ENCODE measurements around the gene UBAC1. TPM values are rescaled to one million over a fixed set of nuclear protein-coding genes. Genes with fewer than 3 reads are reported as not detected.
"Not testable (repeated sequence)": the region's sequence is repeated elsewhere in the genome, so short reads cannot be mapped to it uniquely, and the experiment has no call there.

UBAC1 gene
- total RNA-seq, 1 donor from 2014 or later = 18.7 TPM

GRCh38 chr9:135944444-135945252, 16.5 kb downstream of the UBAC1 start:
- DNase-seq (ENCODE audit: low spot score) (no peak), ATAC-seq (no peak)

DNA sequence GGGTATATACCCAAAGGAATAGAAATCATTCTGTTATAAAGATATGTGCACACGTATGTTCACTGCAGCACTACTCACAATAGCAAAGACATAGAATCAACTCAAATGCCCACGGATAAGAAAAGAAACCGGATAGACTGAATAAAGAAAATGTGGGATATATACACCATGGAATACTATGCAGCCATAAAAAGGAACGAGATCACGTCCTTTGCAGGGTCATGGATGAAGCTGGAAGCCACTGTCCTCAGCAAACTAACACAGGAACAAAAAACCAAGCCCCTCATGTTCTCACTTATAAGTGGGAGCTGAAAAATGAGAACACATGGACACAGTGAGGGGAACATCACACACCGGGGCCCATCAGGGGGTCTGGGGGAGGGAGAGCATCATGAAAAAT, 17.6 kb downstream of the UBAC1 start:
- not testable (repeated sequence) for DNase-seq (ENCODE audit: low spot score)

DNA sequence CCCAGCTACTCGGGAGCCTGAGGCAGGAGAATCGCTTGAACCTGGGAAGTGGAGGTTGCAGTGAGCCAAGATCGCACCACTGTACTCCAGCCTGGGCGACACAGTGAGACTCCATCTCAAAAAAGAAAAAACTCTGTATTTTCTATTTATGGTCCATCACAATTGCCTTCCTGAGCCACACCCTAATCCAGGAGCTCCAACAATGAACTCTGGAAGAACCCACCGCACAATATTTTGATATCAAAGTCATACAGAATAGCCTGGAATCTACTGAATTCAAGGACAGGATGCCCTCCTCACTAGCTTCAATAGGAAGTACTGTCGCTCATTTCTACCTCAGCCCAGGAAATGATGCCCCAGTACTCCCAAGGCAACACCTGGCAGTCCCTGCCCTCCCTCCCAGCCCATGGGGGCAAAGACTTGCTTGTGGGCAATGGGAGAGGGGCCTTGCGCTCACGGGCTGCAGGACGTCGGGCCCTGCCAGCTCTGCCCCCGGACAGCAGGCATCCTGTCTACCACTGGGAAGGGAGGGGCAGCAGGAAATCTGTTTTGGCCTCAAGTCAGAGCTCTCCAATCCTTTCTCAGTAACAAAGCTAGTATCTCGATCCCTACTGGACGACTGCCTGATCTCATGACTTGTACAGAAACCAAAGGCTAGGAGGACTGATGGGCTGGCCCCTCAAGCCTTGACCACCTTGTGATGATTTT, 19.7 kb downstream of the UBAC1 start:
- ATAC-seq (peak; percentile 24), DNase-seq (ENCODE audit: low spot score) (no peak)

More for the DNA sequence above, 17.6 kb downstream of the UBAC1 start:
- not testable (repeated sequence) for ATAC-seq

DNA sequence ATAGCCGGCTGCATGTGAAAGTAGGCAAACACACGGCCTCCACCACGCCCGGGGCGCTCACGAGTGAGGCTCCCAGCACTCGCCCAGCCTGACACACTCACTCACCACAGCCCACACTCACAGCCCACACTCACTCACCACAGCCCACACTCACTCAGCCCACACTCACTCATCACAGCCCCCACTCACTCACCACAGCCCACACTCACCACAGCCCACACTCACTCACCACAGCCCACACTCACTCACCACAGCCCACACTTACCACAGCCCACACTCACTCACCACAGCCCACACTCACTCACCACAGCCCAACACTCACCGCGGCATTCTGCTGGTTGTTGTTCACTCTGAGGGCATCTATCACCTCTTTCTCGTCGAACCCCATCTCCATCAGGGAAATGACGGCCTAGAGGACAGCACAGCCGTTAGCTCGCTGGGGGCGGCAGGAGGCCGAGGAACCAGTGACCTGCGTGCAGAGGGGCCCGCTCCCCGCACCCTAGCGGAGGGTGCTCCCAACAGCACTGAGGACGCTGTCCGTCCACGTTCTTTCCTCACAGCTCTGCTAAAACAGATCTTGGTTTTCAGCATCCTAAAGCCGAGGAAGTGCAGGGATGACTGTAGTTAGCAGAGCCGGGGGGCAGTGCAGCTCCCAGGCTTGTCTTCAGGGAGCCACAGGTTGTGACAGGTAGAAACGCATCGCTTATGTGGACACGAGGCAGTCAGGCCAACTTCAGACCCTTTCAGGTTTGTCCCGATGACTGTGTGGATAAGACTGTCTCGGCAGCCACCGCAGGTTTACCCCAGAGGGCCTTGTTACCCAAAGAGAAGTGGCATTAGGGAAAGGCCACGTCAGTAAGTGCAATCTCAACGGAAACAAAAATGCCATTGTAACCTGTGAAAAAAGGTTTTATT, 21.6 kb downstream of the UBAC1 start:
- no peak for DNase-seq (ENCODE audit: low spot score)
- ATAC-seq = no peak

DNA sequence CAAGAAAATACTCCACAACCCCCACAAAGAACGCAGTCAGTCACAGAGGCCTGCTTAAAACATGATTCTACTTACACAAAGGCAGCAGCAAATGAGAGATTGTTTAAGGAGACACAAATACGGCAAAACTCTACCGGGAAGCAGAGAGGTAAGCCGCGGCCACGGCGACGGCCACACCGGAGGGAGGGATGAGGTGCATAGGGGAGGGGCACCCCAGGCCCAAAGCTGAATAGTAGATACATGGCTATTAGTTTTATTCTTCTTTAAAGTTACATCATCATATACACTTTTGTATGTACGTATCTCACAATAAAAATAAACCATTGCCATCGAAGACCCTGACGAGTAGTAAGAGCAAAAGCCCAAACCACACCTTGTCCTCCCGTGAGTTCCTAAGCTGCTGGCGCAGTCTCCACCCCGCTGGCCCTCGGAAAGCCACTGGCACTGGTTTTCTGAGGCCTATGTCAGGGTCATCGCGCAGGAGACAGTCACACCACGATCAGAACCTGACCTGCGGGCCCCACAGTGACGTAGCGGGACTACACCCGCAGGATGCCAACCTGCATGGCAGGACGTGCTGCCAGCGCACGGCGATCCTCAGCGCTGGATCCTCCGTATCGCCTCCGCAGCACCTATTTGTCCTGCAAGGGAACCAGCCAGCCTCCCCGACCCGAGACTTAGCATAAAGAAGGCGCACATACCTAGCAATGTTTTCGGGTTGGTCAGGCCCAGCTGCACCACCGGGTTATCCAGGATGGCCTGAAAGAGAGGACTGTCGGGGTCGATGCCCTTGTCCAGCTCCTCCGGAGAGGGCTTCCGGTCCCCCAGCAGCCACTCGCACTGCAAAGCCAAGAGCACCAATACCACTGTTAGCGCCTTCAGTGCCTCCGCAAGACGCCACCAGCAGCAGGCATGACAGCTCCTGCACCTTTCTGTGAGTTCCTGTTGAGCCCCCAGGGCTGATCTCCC, 23.4 kb downstream of the UBAC1 start:
- ATAC-seq (no peak), DNase-seq (ENCODE audit: low spot score) (no peak)

GRCh38 chr9:135933114-135933513, 28.1 kb downstream of the UBAC1 start:
- DNase-seq (ENCODE audit: low spot score) (no peak), ATAC-seq (no peak)

DNA sequence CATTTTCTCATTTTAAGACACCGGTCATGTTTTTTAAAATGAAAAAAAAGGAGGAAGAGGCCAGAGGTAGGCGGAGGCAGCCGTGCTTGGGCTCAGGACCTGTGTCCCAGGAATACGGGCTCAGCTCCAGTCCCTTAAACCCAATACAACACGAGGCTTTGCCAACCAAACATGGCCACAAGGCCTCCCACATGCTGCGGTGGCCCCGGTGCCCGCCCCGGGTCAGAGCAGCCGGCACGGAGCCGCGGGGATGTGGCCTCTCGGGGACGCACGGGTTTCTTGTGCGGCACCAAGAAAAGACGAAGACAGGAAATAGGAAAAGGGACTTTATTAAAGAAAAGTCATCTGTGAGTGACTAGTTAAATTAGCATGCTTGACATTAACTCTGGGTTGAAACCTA, 28.5 kb downstream of the UBAC1 start:
- ATAC-seq = no peak

DNA sequence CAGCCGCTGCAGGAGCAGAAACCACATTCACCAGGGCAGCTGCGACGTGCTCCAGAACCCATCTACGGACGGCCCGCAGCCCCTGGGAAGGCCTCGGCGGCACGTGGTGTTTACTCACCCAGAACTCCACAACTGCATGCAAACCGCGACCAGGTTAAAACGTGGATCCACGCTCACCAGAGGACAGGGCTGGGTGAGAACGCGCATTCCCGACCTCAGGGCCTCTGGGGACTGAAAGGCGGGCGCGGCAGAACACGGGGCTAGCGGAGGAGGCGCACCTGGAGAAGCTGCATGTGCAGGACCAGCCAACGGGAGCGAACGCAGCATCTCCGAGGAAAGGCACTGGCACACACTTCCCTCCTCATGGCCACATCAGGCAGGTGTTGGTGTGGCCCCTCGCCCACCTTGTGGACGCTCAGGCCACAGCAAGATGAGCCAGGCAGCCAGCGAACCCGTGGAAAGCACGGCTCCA, 29.8 kb downstream of the UBAC1 start:
- DNase-seq (ENCODE audit: low spot score) (no peak), ATAC-seq (no peak)

More for the DNA sequence above, 28.5 kb downstream of the UBAC1 start:
- no peak for DNase-seq (ENCODE audit: low spot score)

- ATAC-seq (no peak), DNase-seq (ENCODE audit: low spot score) (no peak)
Measured at GRCh38 chr9:135930446-135931345, 30.5 kb downstream of the UBAC1 start.

DNA sequence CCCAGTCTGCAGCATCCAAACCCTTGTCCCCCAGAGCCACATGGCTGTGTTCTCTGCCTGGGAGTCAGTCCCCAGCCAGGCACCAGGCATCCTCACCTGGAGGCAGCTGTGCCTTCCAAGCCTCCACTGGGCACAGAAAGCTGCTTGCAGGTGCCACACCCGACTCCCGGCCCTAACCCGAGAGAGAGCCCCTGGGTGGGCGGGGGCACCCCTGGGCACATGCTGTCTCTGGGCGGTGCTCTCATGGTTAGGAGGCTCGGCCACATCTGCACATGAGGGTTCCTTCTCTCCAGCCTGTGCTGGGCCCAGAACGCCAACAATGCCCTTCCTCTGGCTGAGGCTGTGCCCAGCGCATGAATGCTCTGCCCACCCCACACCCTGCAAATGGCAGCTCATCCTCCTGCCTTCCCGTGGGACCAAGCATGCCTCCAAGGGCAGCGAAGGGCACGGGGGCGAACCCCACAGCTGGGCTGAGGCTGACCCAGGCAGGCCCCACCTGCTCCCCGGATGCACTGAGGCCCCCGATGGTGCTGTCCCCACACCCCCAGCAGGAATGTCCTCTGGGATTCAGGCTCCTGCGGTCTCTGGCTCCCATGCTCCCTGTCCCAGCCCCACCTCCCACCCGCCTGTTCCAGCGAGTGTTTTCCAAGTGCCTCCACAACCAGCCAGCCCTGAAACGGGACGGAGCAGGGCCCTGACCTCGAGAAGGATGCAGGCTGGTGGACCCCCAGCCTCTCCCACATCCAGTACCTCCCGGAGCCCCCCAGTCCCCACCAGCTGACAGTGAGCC, 31.3 kb downstream of the UBAC1 start:
- DNase-seq (ENCODE audit: low spot score) = no peak
- ATAC-seq = no peak

DNA sequence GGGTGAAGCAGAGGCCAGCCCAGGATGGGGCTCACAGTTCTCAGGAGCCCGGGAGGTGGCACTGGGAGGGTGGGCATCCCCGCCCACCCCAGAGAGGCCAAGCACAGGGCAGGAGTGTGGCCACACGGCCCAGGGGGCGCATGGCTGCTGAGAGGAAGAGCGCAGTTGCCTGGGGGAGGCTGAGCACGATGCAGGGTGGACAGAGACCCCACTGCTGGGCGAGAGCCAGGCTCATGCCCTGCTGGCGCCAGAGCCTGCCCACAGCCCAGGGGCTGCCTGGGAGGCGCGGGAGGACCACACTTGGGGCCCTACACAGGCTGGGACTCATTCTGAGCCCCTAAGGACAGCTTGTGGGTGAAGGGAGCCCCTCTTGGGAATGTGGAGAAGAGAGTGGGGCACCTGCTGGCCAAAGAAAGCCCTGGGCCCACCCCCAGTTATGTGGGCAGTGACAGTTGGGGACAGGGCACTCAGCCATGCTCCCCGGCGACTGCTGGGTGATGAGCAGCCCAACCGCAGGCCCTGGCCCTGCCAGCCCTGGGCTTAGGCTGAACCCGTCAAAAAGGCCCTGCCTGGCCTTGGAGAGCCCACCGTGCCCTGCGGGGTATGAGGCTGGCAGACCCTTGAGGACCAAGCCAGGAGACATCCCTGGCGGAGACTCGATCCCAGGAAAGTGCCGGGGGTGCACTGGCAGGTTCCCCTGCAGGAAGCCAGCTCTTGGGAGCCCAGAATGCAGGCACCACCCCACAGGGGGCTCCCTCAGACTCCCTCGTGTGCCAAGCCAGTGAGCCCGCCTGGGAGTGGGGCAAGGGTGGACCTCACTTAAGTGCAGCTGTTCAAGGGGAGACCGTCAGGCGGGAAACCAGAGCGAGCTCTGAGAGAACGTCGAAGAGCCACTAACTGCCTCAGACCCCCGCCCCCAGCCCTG, 32.2 kb downstream of the UBAC1 start:
- no peak for ATAC-seq

DNA sequence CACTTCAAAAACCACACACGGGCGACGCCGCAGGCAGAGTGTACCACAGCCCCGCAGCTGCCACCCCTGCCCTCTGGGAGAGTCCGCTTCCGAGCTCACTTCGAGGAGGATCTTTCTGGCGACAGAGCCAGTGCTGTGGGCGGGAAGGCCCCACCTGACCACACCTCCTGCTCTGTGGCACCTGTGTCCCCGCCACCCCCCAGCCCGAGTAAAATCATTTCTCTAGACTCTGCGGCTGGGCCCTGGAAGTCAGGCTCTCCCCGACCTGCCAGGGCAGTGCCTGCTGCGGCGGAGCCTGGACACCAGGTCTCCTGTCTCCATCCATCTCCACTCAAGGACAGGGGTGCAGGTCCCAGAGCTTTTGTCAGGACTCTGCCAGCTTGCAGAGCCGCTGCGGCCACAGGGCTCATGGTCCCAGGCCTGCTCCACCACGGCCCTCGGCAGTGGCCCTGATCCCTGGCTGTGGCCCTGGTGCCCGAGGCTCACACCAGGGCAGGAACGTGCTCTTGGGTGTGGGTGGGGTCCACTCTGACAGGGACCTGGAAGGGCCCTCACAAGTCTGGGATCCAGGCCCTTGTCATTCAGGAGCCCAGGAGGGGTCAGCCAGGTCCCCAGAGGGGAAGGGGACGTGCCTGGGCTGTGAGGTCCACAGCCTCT, 33.0 kb downstream of the UBAC1 start:
- DNase-seq (ENCODE audit: low spot score) = no peak
- ATAC-seq = no peak

More for the DNA sequence above, 32.2 kb downstream of the UBAC1 start:
- no peak for DNase-seq (ENCODE audit: low spot score)

- DNase-seq (ENCODE audit: low spot score) (no peak), ATAC-seq (no peak)
Measured at GRCh38 chr9:135927195-135928013, 33.8 kb downstream of the UBAC1 start.

GRCh38 chr9:135926402-135927194, 34.6 kb downstream of the UBAC1 start:
- ATAC-seq (peak; percentile 20), DNase-seq (ENCODE audit: low spot score) (no peak)
